HG03159 (cell line): ENCODE measurements around the gene MEPE.

Source experiments
- ATAC-seq: cut with Tn5 transposase; IDR thresholded peaks from one replicate; pipeline ENCODE4 v1.9.1; 2021; ENCODE audit warnings: mild to moderate bottlenecking, moderate library complexity; ENCODE audit not compliant: unreplicated experiment

Gene MEPE

DNA sequence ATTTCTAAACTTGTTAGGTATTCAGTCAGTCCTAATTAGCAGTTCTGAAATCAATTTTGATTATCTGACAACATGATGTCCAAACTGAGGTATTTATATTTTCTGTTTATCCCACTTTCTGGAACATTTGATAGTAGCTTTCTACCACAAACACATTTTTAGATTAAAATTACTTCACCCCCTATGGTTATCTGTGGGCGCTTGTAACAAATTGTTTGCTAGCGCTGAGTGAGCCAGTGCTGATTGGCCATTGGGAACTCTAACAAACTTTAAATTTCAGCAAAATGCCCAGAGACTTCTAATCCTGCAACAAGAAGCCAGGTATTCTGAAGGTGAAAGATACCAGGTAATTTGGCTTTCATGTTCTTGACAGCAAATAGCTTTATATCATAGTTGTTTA is at the start of gene MEPE:
Gene MEPE (plus strand): TSS at position 301 of the 400 bp plus-strand sequence. CDS start 1,746 bp downstream, outside the sequence.
- ATAC-seq: no peak

DNA sequence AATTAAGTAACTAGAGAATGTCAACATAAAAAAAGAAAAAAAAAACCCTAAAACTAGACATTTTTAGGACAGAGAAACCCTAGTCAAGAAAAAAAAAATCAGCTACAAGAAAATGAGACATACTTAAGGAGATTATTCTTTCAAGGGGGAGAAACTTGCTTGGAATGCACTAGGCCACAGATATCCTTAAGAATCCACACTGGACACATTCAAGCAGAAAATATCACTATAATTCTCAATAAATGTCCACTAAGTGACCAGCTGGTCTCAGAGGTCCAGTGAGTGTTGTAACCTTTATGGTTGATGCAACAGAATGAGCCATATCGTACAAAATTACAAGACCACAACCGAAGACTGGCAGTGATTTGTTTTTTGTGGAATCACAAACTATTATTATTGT is 49.0 kb upstream of the MEPE start:
- ATAC-seq: no peak

- no peak for ATAC-seq
These were observed 46.8 kb upstream of the MEPE start for GRCh38 chr4:87785731-87786509.

- no peak for ATAC-seq
These were observed 33.3 kb upstream of the MEPE start, which contains the start of gene IBSP for GRCh38 chr4:87799301-87800113. IBSP (plus strand) TSS chr4:87799554; CDS start chr4:87802362, 2,808 bp downstream.

GRCh38 chr4:87802858-87803257 is 29.9 kb upstream of the MEPE start:
- no peak for ATAC-seq

DNA sequence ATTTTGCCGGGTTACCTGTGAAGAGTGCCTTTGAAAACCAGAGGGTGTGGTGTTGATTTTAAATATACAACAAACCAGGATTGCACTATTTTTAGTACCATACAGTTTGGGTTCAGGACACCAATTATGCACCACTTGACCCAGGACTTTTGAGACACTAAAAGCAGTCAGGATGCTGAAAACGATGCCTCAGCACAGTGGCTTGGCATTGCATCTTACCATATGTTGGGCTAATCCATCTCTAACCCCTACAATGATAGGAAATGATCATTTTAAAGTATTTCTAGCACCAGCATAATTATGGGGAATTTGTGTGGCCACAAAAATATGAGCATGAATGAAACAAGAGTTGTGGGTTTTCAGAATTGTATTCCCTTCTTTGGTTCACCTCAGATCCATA is 29.3 kb upstream of the MEPE start:
- ATAC-seq: no peak

DNA sequence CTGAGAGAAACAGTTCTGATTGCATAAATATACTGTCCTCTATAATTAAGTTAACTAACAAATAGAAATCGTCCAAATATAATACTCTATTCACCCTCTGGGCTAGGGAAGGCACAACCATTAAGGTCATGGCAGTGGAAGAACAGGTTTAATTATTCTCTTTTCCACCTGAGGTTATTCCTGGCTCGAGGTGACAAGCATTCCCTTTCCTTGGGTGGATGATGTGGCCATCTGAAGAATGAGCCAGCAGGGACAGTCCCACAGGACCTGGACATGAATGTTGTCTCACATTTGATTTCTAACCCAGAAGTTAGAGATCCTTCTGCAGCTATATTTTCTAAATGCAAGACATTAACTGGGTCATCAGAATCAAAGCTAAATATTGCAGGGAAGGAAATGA is 27.9 kb upstream of the MEPE start:
- ATAC-seq: no peak

GRCh38 chr4:87805971-87806370 is 26.8 kb upstream of the MEPE start:
- ATAC-seq: no peak

DNA sequence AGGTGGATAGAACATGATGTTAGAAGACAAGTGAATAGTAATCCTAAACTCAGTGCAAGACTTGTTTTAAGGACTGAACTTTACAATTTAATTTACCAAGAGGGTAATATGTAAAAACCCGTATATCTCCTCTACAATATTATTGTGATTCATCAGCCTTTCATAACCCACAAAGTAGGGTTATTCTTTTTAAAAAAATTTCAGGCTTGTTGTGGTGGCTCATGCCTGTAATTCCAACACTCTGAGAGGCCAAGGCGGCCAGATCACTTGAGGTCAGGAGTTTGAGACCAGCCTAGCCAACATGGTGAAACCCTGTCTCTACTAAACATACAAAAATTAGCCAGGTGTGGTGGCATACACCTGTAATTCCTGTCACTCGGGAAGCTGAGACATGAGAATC is 26.2 kb upstream of the MEPE start:
- no peak for ATAC-seq

GRCh38 chr4:87807402-87807801 is 25.4 kb upstream of the MEPE start:
- ATAC-seq: no peak

- ATAC-seq: no peak
These were observed 20.8 kb upstream of the MEPE start for GRCh38 chr4:87811977-87812376.

- ATAC-seq: no peak
These were observed 13.4 kb upstream of the MEPE start for GRCh38 chr4:87819281-87819919.

GRCh38 chr4:87823200-87823599 is 9.6 kb upstream of the MEPE start:
- ATAC-seq: no peak

DNA sequence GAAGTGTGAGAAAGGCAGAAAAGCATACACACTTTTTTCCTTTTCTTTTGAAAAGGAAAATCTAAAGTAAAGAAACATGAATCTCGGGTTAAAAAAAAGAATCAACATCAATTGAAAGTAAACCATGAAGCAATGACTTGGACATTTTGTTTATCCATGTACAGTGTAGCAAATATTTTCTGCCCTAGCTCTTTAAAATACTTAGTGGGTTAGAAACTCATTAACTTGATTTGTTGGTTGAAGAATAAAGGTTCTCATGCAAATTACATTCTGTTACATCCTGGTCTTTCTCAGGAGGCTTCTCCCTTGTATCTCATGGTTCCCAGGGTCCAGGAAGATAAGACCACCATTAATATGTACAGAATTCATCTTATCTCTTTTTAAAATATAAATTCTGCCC is 9.0 kb upstream of the MEPE start:
- ATAC-seq: no peak

DNA sequence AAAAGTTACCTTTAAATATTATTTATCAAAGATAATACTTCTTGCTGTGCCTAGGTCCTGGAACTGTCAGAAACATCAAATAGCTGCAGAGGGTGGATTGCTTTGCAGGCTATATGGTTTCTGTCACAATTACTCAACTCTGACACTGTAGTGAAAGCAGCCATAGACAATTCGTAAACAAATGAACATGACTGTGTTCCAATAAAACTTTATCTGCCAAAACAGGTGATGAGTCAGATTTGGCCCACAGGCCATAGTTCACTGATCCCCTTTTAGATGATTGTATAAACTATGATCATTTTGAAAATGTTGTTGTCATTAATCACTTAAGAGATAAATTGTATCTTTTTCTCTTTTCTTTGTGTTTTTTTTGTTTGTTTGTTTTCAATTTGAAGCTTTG is 8.4 kb upstream of the MEPE start:
- no peak for ATAC-seq

- ATAC-seq: no peak
These were observed 1.6 kb downstream of the MEPE start for GRCh38 chr4:87834401-87834800.

DNA sequence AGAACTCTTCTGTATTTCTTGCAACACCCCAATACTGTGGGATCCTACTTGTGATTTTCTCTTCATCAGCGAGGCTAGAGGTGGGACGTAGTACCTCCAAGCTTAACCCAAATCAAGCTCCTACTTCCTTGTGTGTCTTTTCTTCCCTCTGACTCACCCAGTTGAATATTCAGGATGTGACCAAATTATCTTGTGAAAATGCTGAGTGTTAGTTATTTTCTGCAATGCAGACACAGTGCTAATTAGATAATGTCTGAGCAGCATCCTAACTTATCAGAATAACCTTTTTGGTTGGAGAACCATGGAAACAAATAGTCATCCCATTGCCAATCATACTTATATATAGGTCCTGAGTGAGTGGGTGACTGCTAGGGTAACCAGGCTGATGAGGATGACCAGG is 2.4 kb downstream of the MEPE start:
- ATAC-seq: no peak

DNA sequence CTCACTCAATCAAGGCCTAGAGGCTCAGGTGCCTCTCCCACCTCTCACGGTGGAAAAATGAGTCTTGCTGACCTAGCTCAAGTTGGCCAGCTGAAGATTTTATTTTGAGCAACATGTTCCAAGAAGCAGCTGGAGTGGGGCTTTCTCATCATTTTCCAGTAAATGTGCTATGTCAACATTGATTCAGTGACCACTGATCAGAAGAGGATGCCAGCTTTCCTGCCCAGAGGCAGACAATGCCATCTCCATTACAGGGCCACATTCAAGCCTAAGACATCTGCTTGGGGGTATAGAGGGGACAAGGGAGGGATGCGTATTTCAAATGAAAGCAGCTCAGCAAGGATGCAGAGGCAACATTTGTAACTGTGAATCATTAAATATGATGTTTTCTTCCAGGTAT is 3.0 kb downstream of the MEPE start:
- no peak for ATAC-seq

- no peak for ATAC-seq
These were observed 5.4 kb downstream of the MEPE start for GRCh38 chr4:87838205-87838604.

DNA sequence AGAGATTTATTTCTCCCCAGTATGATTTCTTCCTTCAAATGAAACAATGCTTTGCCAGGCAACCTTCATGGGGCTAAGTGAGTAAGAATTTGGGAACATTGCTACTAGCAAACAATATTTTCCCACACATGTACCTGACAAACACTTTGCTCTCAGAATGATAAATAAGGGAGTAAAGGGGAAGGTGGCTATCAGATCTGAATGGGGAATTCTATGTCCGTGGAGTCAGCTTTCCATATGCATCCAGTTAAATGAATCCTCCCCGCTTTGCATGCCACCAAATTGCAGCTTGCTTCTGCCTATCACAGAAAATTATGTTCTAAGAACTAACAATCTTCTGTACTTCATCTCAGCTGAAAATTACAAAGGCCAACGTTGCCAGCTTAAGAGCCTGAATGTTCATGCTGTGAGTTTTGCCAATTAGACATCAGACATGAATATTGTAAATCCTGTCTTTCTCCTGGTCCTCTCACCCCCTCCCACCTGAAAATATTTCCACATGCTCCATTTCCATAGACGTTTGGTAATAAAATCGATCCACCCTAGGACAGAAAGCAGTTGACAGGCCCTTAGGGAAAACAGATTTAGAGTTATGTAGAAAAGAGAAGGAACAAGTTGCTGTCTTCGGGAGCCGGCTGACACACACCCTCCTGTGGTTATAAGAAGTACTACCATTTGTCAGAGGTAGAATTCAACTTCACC is 6.3 kb downstream of the MEPE start:
- peak; percentile 76 for ATAC-seq

GRCh38 chr4:87839592-87839946 is 6.8 kb downstream of the MEPE start:
- ATAC-seq: peak; percentile 25
